SH-SY5Y (cell line): Measurements from ENCODE around the gene SPRED2.

Experiments
- GATA2 ChIP-seq: IDR thresholded peaks from 2 replicates; pipeline ENCODE4 v1.6.1; 2011; ENCODE audit warnings: mild to moderate bottlenecking, low read depth, low read length
- GATA3 ChIP-seq: IDR thresholded peaks from 2 replicates; pipeline ENCODE4 v1.6.1; 2011; ENCODE audit warnings: low read depth, mild to moderate bottlenecking, low read length, moderate library complexity

DNA sequence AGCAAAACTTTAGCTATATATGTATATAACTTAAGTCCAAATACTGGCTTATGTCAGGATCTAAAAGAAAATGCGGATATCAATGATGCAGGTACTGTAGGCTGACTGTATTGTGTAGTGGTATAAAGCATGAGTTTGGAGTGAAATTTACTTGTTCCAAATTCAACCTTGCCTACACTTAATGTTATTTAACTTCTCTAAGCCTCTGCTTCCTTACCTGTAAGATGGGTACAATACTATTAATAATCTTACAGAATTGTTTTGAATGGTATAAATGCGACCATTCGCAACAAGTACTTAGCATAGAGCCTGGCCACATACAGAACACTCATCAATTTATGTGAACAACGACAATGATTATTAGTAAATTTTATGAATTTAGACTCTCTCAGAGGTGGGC is 62.4 kb downstream of the SPRED2 start:
- TF ChIP-seq GATA2 (no peak), GATA3 (no peak)
